Heart right ventricle (tissue), 16 donors: ENCODE data around the gene IRGQ. TPM values are rescaled to one million over a fixed set of nuclear protein-coding genes. Genes with fewer than 3 reads are reported as not detected.
A peak's percentile ranks its signal among the peaks of the same experiment; 100 is the strongest.
"Not testable (repeated sequence)": the region's sequence is repeated elsewhere in the genome, so short reads cannot be mapped to it uniquely, and the experiment has no call there.

Source experiments
- ATAC-seq, 8 donors: fragments of 200-7000 bp; cut with Tn5 transposase; one replicate each; pipeline ENCODE4 v1.9.1; 2020; ENCODE audit warnings: mild to moderate bottlenecking in 8 of 8, moderate library complexity in 8 of 8, moderate number of reproducible peaks in 1 of 8
- DNase-seq, 2 donors: peaks; one replicate each; pipeline ENCODE4 v3.0.0-alpha.2; 2020
- H3K27ac ChIP-seq, 10 donors: fragments of 200-600 bp; sonication (generic) in 2 of 10; one replicate each; pipeline versions ENCODE4 v1.5.0 to v1.8.0; 2020 to 2022; ENCODE audit warnings: mild to moderate bottlenecking in 3 of 10
- H3K27me3 ChIP-seq, 7 donors: fragments of 200-600 bp; one replicate each; pipeline ENCODE4 v1.8.0; 2021 to 2022; ENCODE audit warnings: mild to moderate bottlenecking in 2 of 7
- H3K36me3 ChIP-seq, 9 donors: fragments of 200-600 bp; sonication (generic) in 1 of 9; one replicate each; pipeline versions ENCODE4 v1.5.0 to v1.8.0; 2020 to 2022; ENCODE audit warnings: mild to moderate bottlenecking in 2 of 9
- H3K4me1 ChIP-seq, 9 donors: fragments of 200-600 bp; sonication (generic) in 1 of 9; one replicate each; pipeline versions ENCODE4 v1.5.0 to v1.8.0; 2020 to 2022; ENCODE audit warnings: mild to moderate bottlenecking in 4 of 9
- H3K4me3 ChIP-seq, 10 donors: fragments of 200-600 bp; sonication (generic) in 2 of 10; one replicate each; pipeline versions ENCODE4 v1.5.0 to v1.8.0; 2020 to 2022; ENCODE audit warnings: mild to moderate bottlenecking in 7 of 10, moderate library complexity in 2 of 10
- H3K9me3 ChIP-seq, 11 donors: fragments of 200-600 bp in 10 of 11; sonication (generic) in 2 of 11; one replicate each; pipeline versions ENCODE4 v1.5.0 to v1.8.0; 2013 to 2022; ENCODE audit warnings: mild to moderate bottlenecking in 2 of 11, control low read depth in 1 of 11, moderate library complexity in 1 of 11
- WGBS, 2 donors: extraction: QIAGEN DNeasy Blood & Tissue Kit; methylation state at CpG; one replicate each; pipeline ENCODE4 v1.1.7; 2013; ENCODE audit warnings: inconsistent platforms in 1 of 2; 5-methylcytosine and 5-hydroxymethylcytosine counted together
- intact Hi-C, 10 donors: fragments of 100-400 bp; cut with DNase I; formaldehyde crosslinking; loops; one replicate each; pipeline versions ENCODE4 v1.11.1 to v1.14.2; 2022
- polyA plus RNA-seq, 2 donors: library from polyadenylated mRNA; stranded (reverse); fragments of 200-250 nt; gene quantifications; one replicate each; pipeline ENCODE4 v1.2.3, GENCODE V29; 2013
- total RNA-seq, 10 donors: library from RNA; stranded (reverse); fragmentation: NEBNext Ultra II Directional in 3 of 10; extraction: Animal tissue kit (Norgen Biotek cat#: 25700) in 3 of 10; gene quantifications; one replicate each; pipeline versions ENCODE4 v1.2.1 to v1.2.4, GENCODE V29; 2021 to 2023
- TF ChIP-seq, protein P1 (sequence below), 9 donors: fragments of 200-600 bp; sonication (generic) in 2 of 9; IDR thresholded peaks; one replicate each; pipeline versions ENCODE4 v1.5.0 to v1.8.0; 2021 to 2022; ENCODE audit warnings: antibody characterized with exemption in 9 of 9, mild to moderate bottlenecking in 5 of 9, moderate library complexity in 1 of 9
- donor health status: Arrhythmogenic right ventricular cardiomyopathy.
- donor health status: ischemic (EF 13 %, LVEDD 7.1; RV severe dilation, severe dysfunction).
- donor health status: healthy with polysubstance abuse.
- donor health status: DM: no; HTN: yes; CAD: no.
- donor health status: DM: no; HTN: no; CAD: no.
- donor health status: ischemic (EF 25% LVEDD 6.9; RV normal size, moderate dysfunction).
- donor health status: ischemic (EF 25% LVEDD 5.7; RV mildly dilated, moderate dysfunction).
- donor health status: healthy.
- donor health status: DM: yes; HTN: yes; CAD: no.
- donor health status: Ischemic cardiomyopathy.
- donor health status: ischemic (EF 35%, LVEDD 5.7; RV mildly dilated, moderate dysfunction).
- donor health status: nonischemic (EF 11% LVEDD 7.7; RV severe dilation, severe dysfunction).
- donor health status: DM: yes; HTN: yes; CAD: no.
- donor health status: PGD.
- donor health status: ischemic (EF 29% LVEDD 5.4; RV normal size, mild dysfunction).
- donor health status: nonischemic (EF 23%, LVEDD 6.1; RV moderate dilation, normal function).

Gene IRGQ
- total and polyA plus RNA-seq, 12 donors: 5.6 to 34.2 (median 26.4) TPM

DNA sequence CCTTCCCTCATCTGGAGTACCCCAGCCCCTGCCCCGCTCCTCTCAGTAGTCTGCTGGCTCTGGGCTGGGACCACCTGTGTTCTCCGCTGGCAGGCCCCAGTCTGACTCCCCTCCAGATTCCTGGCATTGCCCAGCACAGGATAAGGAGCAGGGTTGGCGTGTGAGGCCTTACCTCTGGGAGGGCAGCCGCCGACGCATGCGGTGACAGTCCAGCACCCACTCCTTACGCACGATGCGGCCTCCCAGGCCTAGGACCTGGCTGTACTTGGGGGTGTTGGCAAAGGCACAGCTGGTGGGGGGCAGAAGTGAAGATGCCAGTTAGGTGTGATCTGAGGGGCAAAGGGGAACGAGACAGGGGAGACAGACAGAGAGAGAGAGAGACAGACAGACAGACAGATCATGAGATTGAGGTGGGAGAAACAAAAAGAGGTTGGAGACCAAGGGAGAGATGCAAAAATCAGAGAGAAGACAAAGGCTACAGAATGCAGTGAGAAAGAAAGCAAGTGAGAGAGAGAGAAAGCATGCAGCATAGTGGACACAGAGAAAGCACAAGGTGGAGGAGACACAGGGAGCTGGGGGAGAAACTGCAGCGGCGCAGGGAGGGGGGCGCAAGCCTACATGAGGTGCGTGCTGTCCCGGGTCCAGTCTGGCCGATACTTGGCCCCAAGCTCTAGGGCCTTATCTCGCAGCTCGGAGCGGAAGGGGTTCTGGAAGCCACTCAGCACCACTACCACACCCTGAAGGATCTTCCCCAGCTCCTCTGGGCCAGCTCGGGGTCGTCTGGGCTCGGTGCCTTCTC lies 44.3 kb downstream of the IRGQ start:
- no peak for DNase-seq
- intact Hi-C loops: loop anchor here in 3 of 10 donors (10.0 kb wide), 3 partner anchors 93 to 233 kb away; partner anchors contain the start of gene KCNN4 (in 1 of the 3)
- TF ChIP-seq, protein P1, sequence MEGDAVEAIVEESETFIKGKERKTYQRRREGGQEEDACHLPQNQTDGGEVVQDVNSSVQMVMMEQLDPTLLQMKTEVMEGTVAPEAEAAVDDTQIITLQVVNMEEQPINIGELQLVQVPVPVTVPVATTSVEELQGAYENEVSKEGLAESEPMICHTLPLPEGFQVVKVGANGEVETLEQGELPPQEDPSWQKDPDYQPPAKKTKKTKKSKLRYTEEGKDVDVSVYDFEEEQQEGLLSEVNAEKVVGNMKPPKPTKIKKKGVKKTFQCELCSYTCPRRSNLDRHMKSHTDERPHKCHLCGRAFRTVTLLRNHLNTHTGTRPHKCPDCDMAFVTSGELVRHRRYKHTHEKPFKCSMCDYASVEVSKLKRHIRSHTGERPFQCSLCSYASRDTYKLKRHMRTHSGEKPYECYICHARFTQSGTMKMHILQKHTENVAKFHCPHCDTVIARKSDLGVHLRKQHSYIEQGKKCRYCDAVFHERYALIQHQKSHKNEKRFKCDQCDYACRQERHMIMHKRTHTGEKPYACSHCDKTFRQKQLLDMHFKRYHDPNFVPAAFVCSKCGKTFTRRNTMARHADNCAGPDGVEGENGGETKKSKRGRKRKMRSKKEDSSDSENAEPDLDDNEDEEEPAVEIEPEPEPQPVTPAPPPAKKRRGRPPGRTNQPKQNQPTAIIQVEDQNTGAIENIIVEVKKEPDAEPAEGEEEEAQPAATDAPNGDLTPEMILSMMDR (IDR thresholded peaks at IDR 0.05): no peak
- H3K27ac ChIP-seq: no peak overlapping the region
- H3K4me3 ChIP-seq: no peak overlapping the region
- H3K36me3 ChIP-seq: peaks cover 4 to 86% (median 19%) of the 10 kb centered on the region in 9 donors
- peak in 2 of 8 donors; percentile 11 to 18 for ATAC-seq
- H3K4me1 ChIP-seq: no peaks in the 10 kb centered on the region
- H3K9me3 ChIP-seq: no peaks in the 10 kb centered on the region
- WGBS, 2 donors: 89 to 92% methylated on average over 23 of the region's 23 CpGs
- H3K27me3 ChIP-seq: no peaks in the 10 kb centered on the region

DNA sequence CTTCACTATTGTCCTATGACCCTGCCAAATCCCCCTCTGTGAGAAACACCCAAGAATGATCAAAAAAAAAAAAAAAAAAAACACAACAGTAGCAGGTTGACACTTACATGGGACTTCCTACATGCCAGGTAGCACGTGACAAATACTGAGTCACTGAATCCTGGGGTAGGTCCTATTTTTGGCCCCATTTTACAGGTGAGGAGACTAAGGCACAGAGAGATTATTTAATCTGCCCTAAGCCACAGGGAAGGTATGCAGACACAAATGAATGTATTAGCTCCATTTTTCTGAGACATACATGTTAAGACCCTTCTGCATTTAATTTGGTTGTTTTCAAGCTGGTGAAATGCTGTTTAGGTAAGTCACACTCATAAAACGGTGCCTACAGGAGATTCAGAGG lies 47.2 kb downstream of the IRGQ start:
- TF ChIP-seq, protein P1 (IDR thresholded peaks at IDR 0.05): no peak
- H3K27me3 ChIP-seq: no peaks in the 10 kb centered on the region
- no peak overlapping the region for H3K27ac ChIP-seq
- no peaks in the 10 kb centered on the region for H3K4me1 ChIP-seq
- intact Hi-C loops: loop anchor here in 2 of 10 donors (10.0 kb wide), 2 partner anchors 96 to 236 kb away; partner anchors contain the start of gene KCNN4 (in 1 of the 2)
- ATAC-seq (no peak), DNase-seq (no peak)
- H3K36me3 ChIP-seq: peaks cover 5 to 82% (median 38%) of the 10 kb centered on the region in 9 donors
- H3K9me3 ChIP-seq: no peaks in the 10 kb centered on the region
- WGBS, 2 donors: 90 to 93% methylated on average over 2 of the region's 2 CpGs
- no peak overlapping the region for H3K4me3 ChIP-seq

DNA sequence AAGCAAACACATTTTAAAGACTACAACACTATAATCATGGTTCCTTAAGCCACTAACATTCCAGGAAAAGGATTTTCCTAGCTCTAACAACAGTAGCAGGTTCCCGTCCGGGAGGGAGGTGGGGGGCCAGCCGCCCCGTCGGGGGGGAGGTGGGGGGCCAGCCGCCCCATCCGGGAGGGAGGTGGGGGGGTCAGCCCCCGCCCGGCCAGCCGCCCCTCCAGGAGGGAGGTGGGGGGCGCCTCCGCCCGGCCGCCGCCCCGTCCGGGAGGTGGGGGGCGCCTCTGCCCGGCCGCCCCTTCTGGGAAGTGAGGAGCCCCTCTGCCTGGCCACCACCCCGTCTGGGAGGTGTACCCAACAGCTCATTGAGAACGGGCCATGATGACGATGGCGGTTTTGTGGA lies 48.0 kb downstream of the IRGQ start:
- H3K4me3 ChIP-seq, H3K27me3 ChIP-seq, H3K27ac ChIP-seq, H3K9me3 ChIP-seq, H3K4me1 ChIP-seq, ATAC-seq, DNase-seq: not testable (repeated sequence)
- WGBS, 2 donors: 85 to 91% methylated on average over 6 to 13 of the region's 24 CpGs
- intact Hi-C loops: loop anchor here in 2 of 10 donors (10.0 kb wide), 2 partner anchors 97 to 237 kb away; partner anchors contain the start of gene KCNN4 (in 1 of the 2)
- peaks cover 5 to 82% (median 42%) of the 10 kb centered on the region in 9 donors for H3K36me3 ChIP-seq

DNA sequence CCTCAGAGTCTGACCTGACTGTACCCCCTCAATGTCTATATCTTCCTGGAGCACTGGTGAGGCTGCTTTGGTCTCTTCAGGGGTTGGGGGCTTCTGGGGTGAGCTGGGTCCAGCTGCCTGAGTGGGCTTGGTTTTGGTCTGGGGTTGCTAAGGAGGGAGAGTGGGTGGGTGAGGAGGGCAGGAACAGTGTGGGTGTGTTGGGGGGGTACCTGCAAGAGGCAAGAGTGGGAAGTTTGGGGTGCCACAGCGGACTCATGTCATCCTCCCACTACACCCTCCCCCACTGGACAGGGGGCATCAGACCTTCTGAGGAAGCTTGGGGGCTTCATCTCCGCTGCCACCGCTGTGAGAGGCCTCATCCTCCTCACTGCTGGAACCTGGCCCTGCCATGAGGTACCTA lies 49.4 kb downstream of the IRGQ start:
- Histone ChIP-seq H3K9me3 (no peaks in the 10 kb centered on the region), H3K4me1 (no peaks in the 10 kb centered on the region), H3K27me3 (no peaks in the 10 kb centered on the region), H3K4me3 (no peak overlapping the region), H3K36me3 (peaks cover under 1 to 85% (median 44%) of the 10 kb centered on the region in 9 donors), H3K27ac (no peak overlapping the region)
- peak in 1 of 8 donors; percentile 32 for ATAC-seq
- intact Hi-C loops: loop anchor here in 2 of 10 donors (10.0 kb wide), 2 partner anchors 98 to 238 kb away; partner anchors contain the start of gene KCNN4 (in 1 of the 2)
- 98 to 100% methylated on average over 3 of the region's 3 CpGs for WGBS, 2 donors
- no peak for DNase-seq
- TF ChIP-seq, protein P1 (IDR thresholded peaks at IDR 0.05): no peak
